ENCODE measurements around the gene GRIFIN.

DNA sequence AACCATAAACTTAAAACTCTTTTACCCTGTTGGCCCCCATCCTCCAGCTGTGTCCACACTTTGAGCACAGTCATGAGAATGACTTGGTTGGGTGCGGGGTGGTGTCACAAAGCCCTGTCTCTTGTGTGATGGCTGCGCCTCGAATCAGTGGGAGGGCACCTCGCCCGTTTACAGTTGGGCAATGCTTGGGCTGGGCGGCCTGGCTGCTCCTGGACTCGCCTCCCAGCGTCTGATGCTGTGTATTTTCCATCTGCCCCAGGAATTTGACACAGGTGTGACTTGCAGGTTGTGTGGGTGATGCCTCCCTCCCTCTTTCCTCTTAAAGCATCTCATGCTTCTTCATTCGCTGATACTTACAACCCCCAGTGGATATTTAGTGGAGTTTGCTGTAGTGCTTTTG is 39.1 kb downstream of the GRIFIN start:
- TF ChIP-seq, protein P1, sequence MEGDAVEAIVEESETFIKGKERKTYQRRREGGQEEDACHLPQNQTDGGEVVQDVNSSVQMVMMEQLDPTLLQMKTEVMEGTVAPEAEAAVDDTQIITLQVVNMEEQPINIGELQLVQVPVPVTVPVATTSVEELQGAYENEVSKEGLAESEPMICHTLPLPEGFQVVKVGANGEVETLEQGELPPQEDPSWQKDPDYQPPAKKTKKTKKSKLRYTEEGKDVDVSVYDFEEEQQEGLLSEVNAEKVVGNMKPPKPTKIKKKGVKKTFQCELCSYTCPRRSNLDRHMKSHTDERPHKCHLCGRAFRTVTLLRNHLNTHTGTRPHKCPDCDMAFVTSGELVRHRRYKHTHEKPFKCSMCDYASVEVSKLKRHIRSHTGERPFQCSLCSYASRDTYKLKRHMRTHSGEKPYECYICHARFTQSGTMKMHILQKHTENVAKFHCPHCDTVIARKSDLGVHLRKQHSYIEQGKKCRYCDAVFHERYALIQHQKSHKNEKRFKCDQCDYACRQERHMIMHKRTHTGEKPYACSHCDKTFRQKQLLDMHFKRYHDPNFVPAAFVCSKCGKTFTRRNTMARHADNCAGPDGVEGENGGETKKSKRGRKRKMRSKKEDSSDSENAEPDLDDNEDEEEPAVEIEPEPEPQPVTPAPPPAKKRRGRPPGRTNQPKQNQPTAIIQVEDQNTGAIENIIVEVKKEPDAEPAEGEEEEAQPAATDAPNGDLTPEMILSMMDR (tag by site-specific recombination; IDR thresholded peaks at IDR 0.05) = no peak
- TF ChIP-seq ZNF558 (tag by site-specific recombination; IDR thresholded peaks at IDR 0.05) (no peak), ZNF768 (tag by site-specific recombination; IDR thresholded peaks at IDR 0.05) (no peak), ZNF660 (tag by site-specific recombination; IDR thresholded peaks at IDR 0.05) (no peak), ZNF670 (tag by site-specific recombination; IDR thresholded peaks at IDR 0.05; ENCODE audit: low read depth) (no peak), PRDM1 (tag by site-specific recombination; IDR thresholded peaks at IDR 0.05) (no peak)
- TF ChIP-seq, protein P2, sequence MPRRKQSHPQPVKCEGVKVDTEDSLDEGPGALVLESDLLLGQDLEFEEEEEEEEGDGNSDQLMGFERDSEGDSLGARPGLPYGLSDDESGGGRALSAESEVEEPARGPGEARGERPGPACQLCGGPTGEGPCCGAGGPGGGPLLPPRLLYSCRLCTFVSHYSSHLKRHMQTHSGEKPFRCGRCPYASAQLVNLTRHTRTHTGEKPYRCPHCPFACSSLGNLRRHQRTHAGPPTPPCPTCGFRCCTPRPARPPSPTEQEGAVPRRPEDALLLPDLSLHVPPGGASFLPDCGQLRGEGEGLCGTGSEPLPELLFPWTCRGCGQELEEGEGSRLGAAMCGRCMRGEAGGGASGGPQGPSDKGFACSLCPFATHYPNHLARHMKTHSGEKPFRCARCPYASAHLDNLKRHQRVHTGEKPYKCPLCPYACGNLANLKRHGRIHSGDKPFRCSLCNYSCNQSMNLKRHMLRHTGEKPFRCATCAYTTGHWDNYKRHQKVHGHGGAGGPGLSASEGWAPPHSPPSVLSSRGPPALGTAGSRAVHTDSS (tag by site-specific recombination; IDR thresholded peaks at IDR 0.05) = no peak

Data from HEK293 (cell line).